PFSK-1 (cell line): ENCODE data around the gene RNPEPL1. TPM values are rescaled to one million over a fixed set of nuclear protein-coding genes. Genes with fewer than 3 reads are reported as not detected.

ENCODE experiments used
- FOXP2 ChIP-seq: optimal IDR thresholded peaks from 2 replicates; pipeline ENCODE3; 2011; ENCODE audit warnings: borderline replicate concordance, control low read depth, inconsistent platforms; ENCODE audit not compliant: insufficient read depth; ENCODE audit errors: extremely low read length, extremely low read depth
- POLR2AphosphoS5 ChIP-seq: IDR thresholded peaks from 2 replicates; pipeline ENCODE4 v1.6.1; 2012; ENCODE audit warnings: low read depth, mild to moderate bottlenecking, control low read depth, low read length, moderate library complexity
- SIN3A ChIP-seq: IDR thresholded peaks from 2 replicates; pipeline ENCODE4 v1.6.1; 2012; ENCODE audit warnings: mild to moderate bottlenecking, low read length, moderate library complexity, borderline replicate concordance; ENCODE audit not compliant: insufficient read depth
- TAF1 ChIP-seq: IDR thresholded peaks from 2 replicates; pipeline ENCODE4 v1.6.1; 2012; ENCODE audit warnings: low read length, control low read depth, borderline replicate concordance; ENCODE audit not compliant: insufficient read depth
- polyA plus RNA-seq: library from polyadenylated mRNA; unstranded; fragments of >200 nt; gene quantifications from one replicate; pipeline ENCODE4 v1.2.1, GENCODE V29; 2012; ENCODE audit warnings: low read depth, missing spikeins; ENCODE audit not compliant: insufficient read length
- TF ChIP-seq, protein P1 (sequence below), 2 experiments: IDR thresholded peaks; 2 replicates each; pipeline versions ENCODE4 v1.6.1 to v1.8.0; 2011 to 2012; ENCODE audit warnings: low read depth in 2 of 2, low read length in 2 of 2, control low read depth in 1 of 2, inconsistent platforms in 1 of 2, mild to moderate bottlenecking in 1 of 2, moderate library complexity in 1 of 2; ENCODE audit not compliant: insufficient read depth in 1 of 2

The RNPEPL1 gene
- polyA plus RNA-seq = 87.3 TPM

GRCh38 chr2:240567872-240568677, at the start of gene RNPEPL1:
Gene RNPEPL1, plus strand, starts transcription at chr2:240568484. Its CDS starts 103 bp downstream, at chr2:240568587.
- TF ChIP-seq FOXP2 (no peak), POLR2AphosphoS5 (no peak), TAF1 (no peak), SIN3A (no peak)
- TF ChIP-seq, protein P1, sequence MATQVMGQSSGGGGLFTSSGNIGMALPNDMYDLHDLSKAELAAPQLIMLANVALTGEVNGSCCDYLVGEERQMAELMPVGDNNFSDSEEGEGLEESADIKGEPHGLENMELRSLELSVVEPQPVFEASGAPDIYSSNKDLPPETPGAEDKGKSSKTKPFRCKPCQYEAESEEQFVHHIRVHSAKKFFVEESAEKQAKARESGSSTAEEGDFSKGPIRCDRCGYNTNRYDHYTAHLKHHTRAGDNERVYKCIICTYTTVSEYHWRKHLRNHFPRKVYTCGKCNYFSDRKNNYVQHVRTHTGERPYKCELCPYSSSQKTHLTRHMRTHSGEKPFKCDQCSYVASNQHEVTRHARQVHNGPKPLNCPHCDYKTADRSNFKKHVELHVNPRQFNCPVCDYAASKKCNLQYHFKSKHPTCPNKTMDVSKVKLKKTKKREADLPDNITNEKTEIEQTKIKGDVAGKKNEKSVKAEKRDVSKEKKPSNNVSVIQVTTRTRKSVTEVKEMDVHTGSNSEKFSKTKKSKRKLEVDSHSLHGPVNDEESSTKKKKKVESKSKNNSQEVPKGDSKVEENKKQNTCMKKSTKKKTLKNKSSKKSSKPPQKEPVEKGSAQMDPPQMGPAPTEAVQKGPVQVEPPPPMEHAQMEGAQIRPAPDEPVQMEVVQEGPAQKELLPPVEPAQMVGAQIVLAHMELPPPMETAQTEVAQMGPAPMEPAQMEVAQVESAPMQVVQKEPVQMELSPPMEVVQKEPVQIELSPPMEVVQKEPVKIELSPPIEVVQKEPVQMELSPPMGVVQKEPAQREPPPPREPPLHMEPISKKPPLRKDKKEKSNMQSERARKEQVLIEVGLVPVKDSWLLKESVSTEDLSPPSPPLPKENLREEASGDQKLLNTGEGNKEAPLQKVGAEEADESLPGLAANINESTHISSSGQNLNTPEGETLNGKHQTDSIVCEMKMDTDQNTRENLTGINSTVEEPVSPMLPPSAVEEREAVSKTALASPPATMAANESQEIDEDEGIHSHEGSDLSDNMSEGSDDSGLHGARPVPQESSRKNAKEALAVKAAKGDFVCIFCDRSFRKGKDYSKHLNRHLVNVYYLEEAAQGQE (IDR thresholded peaks at IDR 0.05; ENCODE audit: insufficient read depth in 1 of 2, low read depth in 2 of 2, low read length in 2 of 2) = no peak

- TF ChIP-seq POLR2AphosphoS5 (no peak), FOXP2 (no peak), TAF1 (no peak), SIN3A (no peak)
- TF ChIP-seq, protein P1 (IDR thresholded peaks at IDR 0.05; ENCODE audit: insufficient read depth in 1 of 2, low read depth in 2 of 2, low read length in 2 of 2) = no peak
Measured at GRCh38 chr2:240518981-240519380, 49.3 kb upstream of the RNPEPL1 start.

GRCh38 chr2:240519396-240520129, 48.7 kb upstream of the RNPEPL1 start:
- no peak for TF ChIP-seq POLR2AphosphoS5
- no peak for TF ChIP-seq SIN3A
- no peak for TF ChIP-seq TAF1
- TF ChIP-seq, protein P1 (IDR thresholded peaks at IDR 0.05; ENCODE audit: insufficient read depth in 1 of 2, low read depth in 2 of 2, low read length in 2 of 2) = no peak
- no peak for TF ChIP-seq FOXP2

- TF ChIP-seq FOXP2 (no peak), SIN3A (no peak), POLR2AphosphoS5 (no peak), TAF1 (no peak)
- TF ChIP-seq, protein P1 (IDR thresholded peaks at IDR 0.05; ENCODE audit: insufficient read depth in 1 of 2, low read depth in 2 of 2, low read length in 2 of 2) = no peak
Measured at GRCh38 chr2:240520130-240520973, 47.9 kb upstream of the RNPEPL1 start.
